ENCODE results near the gene TTLL5.

DNA sequence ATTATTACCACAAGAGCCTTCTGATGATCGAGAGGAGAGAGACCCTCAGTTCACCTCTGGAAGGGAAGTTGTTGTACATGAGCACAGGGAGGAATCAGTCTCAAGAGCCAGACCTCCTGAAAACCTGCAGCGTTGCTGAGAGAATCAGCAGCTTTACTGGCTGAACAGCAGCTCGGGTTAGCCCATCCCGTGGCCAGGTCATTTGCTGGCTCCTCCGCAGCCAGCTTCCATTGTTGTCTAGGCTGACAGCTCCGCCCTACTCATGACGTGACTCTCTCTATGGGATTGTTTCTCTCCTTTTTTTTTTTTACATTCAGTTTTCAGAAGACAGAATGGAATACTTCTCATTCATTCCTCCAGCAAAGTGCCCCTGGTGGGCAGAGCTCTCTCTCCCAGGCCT, 250.8 kb downstream of the TTLL5 start:
- no peak for TF ChIP-seq POLR2AphosphoS5 (IDR thresholded peaks at IDR 0.05)
- no peak for TF ChIP-seq CTCF (IDR thresholded peaks at IDR 0.05)
- no peak for TF ChIP-seq EP300 (IDR thresholded peaks at IDR 0.05)
